Measurements from ENCODE around the gene CHL1.

The CHL1 gene

DNA sequence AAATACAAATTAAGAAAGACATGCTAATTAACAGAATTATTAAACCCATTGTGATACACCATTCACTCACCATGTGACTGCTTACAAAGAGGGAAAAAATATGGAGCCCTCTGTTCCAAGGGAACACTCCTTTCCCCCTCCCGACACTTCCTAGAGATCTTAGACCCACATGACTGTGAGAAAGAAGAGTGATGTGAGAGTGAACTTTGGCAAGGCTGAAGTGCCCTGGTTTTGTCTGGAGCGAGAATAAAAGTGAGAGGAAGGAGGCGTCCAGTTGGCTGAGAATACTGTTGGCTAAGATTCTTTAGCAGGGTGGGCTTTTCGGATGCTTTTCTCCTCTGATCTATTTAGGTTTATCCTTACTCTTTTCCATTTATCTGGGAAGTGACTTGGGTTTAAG is 14.1 kb downstream of the CHL1 start:
- no peak for DNase-seq (ENCODE audit: low read depth, low spot score)
- H3K4me3 ChIP-seq (ENCODE audit: low read depth, low read length) = no peak overlapping the region
- in situ Hi-C loops (cut with HindIII; ENCODE audit: low sequenced_read_pairs) = no loop called here
- no peak for TF ChIP-seq CTCF (IDR thresholded peaks at IDR 0.05; ENCODE audit: low read depth, low read length)

DNA sequence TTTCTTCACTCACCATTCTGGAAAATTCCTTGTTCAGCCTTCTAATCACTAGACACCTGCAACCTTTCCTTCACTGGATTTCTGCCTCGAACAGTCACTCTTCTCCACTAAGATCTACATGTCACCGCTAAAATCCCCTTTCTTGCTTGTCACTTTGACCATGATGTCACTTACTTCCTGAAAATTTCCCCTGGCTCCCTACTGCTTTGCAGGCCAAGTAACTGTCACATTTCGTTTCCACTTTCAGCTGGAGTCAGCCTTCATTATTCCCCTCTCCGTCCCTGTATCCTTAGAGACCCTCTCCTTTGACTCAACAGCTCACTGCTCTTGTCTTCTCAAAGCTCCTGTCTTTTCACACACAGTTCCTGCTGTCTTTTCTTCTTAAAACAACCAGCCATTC is 15.9 kb downstream of the CHL1 start:
- TF ChIP-seq CTCF (IDR thresholded peaks at IDR 0.05; ENCODE audit: low read depth, low read length) = no peak
- H3K4me3 ChIP-seq (ENCODE audit: low read depth, low read length) = no peak overlapping the region
- no peak for DNase-seq (ENCODE audit: low read depth, low spot score)
- in situ Hi-C loops (cut with HindIII; ENCODE audit: low sequenced_read_pairs) = no loop called here

DNA sequence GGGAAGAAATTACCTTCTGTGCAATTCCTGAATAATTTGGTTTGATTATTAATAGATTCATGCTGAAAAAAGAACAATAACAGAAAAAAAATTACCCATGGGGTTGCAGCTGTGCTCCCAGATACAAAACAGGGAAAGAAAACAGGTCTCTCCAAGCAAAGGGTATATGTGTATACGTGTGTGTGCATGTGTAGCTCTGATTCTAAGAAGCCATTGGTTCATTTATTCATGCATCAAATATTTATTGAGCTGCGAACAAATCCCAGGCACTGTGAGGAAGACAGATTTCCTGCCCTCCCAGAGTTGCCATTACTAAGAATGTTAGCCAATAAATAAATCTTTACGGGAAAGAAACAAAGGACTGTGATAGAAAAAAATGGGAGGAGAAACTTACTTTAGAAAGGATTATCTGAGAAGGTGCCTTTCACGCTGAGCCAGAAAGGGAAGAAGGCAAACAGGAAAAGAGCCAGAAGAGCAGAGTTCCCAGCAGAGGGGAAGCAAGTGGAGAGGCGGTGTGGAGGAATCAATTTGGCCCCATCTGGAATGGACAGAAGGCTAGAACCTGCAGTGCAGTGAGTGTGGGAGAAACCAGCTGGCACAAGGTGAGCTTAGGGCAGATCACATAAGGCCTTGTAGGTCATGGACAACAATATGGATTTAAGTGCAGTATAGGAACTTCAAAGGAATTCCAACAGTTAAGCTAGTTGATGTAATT is 20.7 kb downstream of the CHL1 start:
- in situ Hi-C loops (cut with HindIII; ENCODE audit: low sequenced_read_pairs) = no loop called here
- no peak overlapping the region for H3K4me3 ChIP-seq (ENCODE audit: low read depth, low read length)
- DNase-seq (ENCODE audit: low read depth, low spot score) = no peak
- no peak for TF ChIP-seq CTCF (IDR thresholded peaks at IDR 0.05; ENCODE audit: low read depth, low read length)

- no peak overlapping the region for H3K4me3 ChIP-seq (ENCODE audit: low read depth, low read length)
- DNase-seq (ENCODE audit: low read depth, low spot score) = no peak
- TF ChIP-seq CTCF (IDR thresholded peaks at IDR 0.05; ENCODE audit: low read depth, low read length) = no peak
- in situ Hi-C loops (cut with HindIII; ENCODE audit: low sequenced_read_pairs) = no loop called here
Observed at GRCh38 chr3:217948-218347, 21.4 kb downstream of the CHL1 start.

DNA sequence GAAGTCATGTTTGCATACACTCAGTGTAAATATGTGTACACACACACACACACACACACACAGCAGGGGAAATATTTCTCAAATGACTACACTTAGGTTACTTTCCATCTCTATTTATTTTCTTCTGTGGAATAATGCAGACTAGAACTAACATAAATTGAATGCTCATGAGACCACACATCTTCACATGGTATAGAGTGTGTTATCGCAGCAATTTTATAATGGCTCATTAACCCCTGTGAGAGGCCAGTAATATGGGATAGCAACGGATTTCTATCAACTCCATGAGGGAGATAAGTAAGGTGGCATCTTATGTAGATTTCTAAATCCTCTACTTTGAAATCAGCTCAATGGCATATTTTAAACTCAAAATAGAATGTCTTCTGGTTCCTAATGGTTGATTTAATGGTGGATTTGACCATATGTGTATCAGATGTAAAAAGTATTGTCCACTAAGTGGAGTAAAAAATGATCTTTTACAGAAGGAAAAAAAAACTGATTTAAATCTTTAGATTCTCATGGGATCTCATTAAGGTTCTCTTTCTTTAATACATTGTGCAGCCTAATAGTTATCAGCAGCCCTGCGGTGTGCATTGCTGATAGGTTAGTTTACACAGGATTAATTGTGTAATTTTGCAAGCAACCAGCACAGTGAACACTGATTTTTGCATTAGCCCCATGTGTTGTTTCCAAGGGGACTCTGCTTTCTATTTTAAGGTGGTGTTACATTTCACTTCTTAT is 32.0 kb downstream of the CHL1 start:
- in situ Hi-C loops (cut with HindIII; ENCODE audit: low sequenced_read_pairs) = no loop called here
- no peak for TF ChIP-seq CTCF (IDR thresholded peaks at IDR 0.05; ENCODE audit: low read depth, low read length)

GRCh38 chr3:229183-229661 is 32.7 kb downstream of the CHL1 start:
- no peak for TF ChIP-seq CTCF (IDR thresholded peaks at IDR 0.05; ENCODE audit: low read depth, low read length)
- no peak overlapping the region for H3K4me3 ChIP-seq (ENCODE audit: low read depth, low read length)
- in situ Hi-C loops (cut with HindIII; ENCODE audit: low sequenced_read_pairs) = no loop called here
- DNase-seq (ENCODE audit: low read depth, low spot score) = no peak

More for the DNA sequence above, 32.0 kb downstream of the CHL1 start:
- no peak for DNase-seq (ENCODE audit: low read depth, low spot score)
- H3K4me3 ChIP-seq (ENCODE audit: low read depth, low read length) = no peak overlapping the region
